Sigmoid colon (tissue), 7 donors: ENCODE data around the gene UCHL3. TPM values are rescaled to one million over a fixed set of nuclear protein-coding genes. Genes with fewer than 3 reads are reported as not detected.

Experiments used
- DNase-seq: peaks from one replicate; pipeline ENCODE4 v3.0.0-alpha.2; 2019
- H3K27ac ChIP-seq, 4 donors: fragments of 200-600 bp; sonication (generic); one replicate each; pipeline ENCODE4 v1.5.1; 2016 to 2019; ENCODE audit warnings: mild to moderate bottlenecking in 1 of 4
- H3K27me3 ChIP-seq, 3 donors: fragments of 200-600 bp; sonication (generic); one replicate each; pipeline ENCODE4 v1.5.1; 2019; ENCODE audit warnings: mild to moderate bottlenecking in 1 of 3
- H3K36me3 ChIP-seq, 4 donors: fragments of 200-600 bp; sonication (generic); one replicate each; pipeline ENCODE4 v1.5.1; 2016 to 2019
- H3K4me1 ChIP-seq, 4 donors: fragments of 200-600 bp; sonication (generic); one replicate each; pipeline ENCODE4 v1.5.1; 2017 to 2019
- H3K4me3 ChIP-seq, 4 donors: fragments of 200-600 bp; sonication (generic); one replicate each; pipeline ENCODE4 v1.5.1; 2017 to 2019; ENCODE audit warnings: mild to moderate bottlenecking in 2 of 4, moderate library complexity in 1 of 4
- H3K9me3 ChIP-seq, 4 donors: fragments of 200-600 bp in 3 of 4; sonication (generic) in 3 of 4; one replicate each; pipeline versions ENCODE4 v1.5.1 to v1.6.1; 2013 to 2019
- CTCF ChIP-seq, 4 experiments: fragments of 450-650 bp in 3 of 4; fragments of 200-600 bp in 1 of 4; IDR thresholded peaks; one replicate each; pipeline ENCODE4 v1.5.1; 2016 to 2019; ENCODE audit warnings: antibody characterized with exemption in 4 of 4, mild to moderate bottlenecking in 3 of 4, moderate library complexity in 2 of 4
- EP300 ChIP-seq, 4 donors: sonication (generic); formaldehyde crosslinking; IDR thresholded peaks; one replicate each; pipeline ENCODE4 v1.6.1; 2017; ENCODE audit warnings: antibody characterized with exemption in 4 of 4
- POLR2A ChIP-seq, 2 donors: fragments of 450-650 bp; IDR thresholded peaks; one replicate each; pipeline ENCODE4 v1.6.1; 2016; ENCODE audit warnings: antibody characterized with exemption in 2 of 2, mild to moderate bottlenecking in 2 of 2, moderate library complexity in 2 of 2
- POLR2AphosphoS5 ChIP-seq, 4 donors: sonication (generic); formaldehyde crosslinking; IDR thresholded peaks; one replicate each; pipeline ENCODE4 v1.6.1; 2017; ENCODE audit warnings: antibody characterized with exemption in 4 of 4
- WGBS, 2 donors: extraction: QIAGEN DNeasy Blood & Tissue Kit; methylation state at CpG; one replicate each; pipeline ENCODE4 v1.1.7; 2013; 5-methylcytosine and 5-hydroxymethylcytosine counted together
- intact Hi-C: fragments of 100-400 bp; cut with DNase I; formaldehyde crosslinking; loops from one replicate; pipeline ENCODE4 v1.15.1; 2023
- polyA plus RNA-seq, 3 donors: library from polyadenylated mRNA; stranded (reverse); fragments of 200-250 nt; gene quantifications; one replicate each; pipeline ENCODE4 v1.2.3, GENCODE V29; 2013
- total RNA-seq, 4 donors: library from RNA; depleted of rRNA; stranded (reverse); fragments of >200 nt; gene quantifications; one replicate each; pipeline ENCODE4 v1.1.0, GENCODE V29; 2016
- donor health status: healthy with polysubstance abuse.
- donor health status: Bipolar disorder and iron deficiency.
- donor health status: healthy.

UCHL3 gene
- total and polyA plus RNA-seq, 7 donors = 25.0 to 64.0 (median 41.5) TPM

GRCh38 chr13:75620020-75620419 lies 70.4 kb downstream of the UCHL3 start:
- TF ChIP-seq CTCF (IDR thresholded peaks at IDR 0.05) = no peak
- TF ChIP-seq EP300 (IDR thresholded peaks at IDR 0.05) = no peak
- TF ChIP-seq POLR2A (IDR thresholded peaks at IDR 0.05) = no peak
- no peak for TF ChIP-seq POLR2AphosphoS5 (IDR thresholded peaks at IDR 0.05)
- intact Hi-C loops = no loop called here
- no peaks in the 10 kb centered on the region for H3K36me3 ChIP-seq
- no peaks in the 10 kb centered on the region for H3K27me3 ChIP-seq
- WGBS, 2 donors = 74 to 83% methylated on average over 1 of the region's 1 CpG
- no peak for DNase-seq
- H3K27ac ChIP-seq = no peak overlapping the region
- H3K4me3 ChIP-seq = no peak overlapping the region
- H3K4me1 ChIP-seq = no peaks in the 10 kb centered on the region
- H3K9me3 ChIP-seq = no peaks in the 10 kb centered on the region

- no peak overlapping the region for H3K4me3 ChIP-seq
- 93 to 94% methylated on average over 2 of the region's 2 CpGs for WGBS, 2 donors
- no peak for TF ChIP-seq POLR2AphosphoS5 (IDR thresholded peaks at IDR 0.05)
- TF ChIP-seq POLR2A (IDR thresholded peaks at IDR 0.05) = no peak
- TF ChIP-seq CTCF (IDR thresholded peaks at IDR 0.05) = no peak
- no peak for TF ChIP-seq EP300 (IDR thresholded peaks at IDR 0.05)
- H3K4me1 ChIP-seq = no peaks in the 10 kb centered on the region
- H3K36me3 ChIP-seq = no peaks in the 10 kb centered on the region
- no peaks in the 10 kb centered on the region for H3K9me3 ChIP-seq
- no peak for DNase-seq
- H3K27me3 ChIP-seq = no peaks in the 10 kb centered on the region
- intact Hi-C loops = no loop called here
- H3K27ac ChIP-seq = no peak overlapping the region
Measured at GRCh38 chr13:75621147-75621546, 71.6 kb downstream of the UCHL3 start.

GRCh38 chr13:75628801-75629200 lies 79.2 kb downstream of the UCHL3 start:
- no peak for DNase-seq
- no peak for TF ChIP-seq POLR2A (IDR thresholded peaks at IDR 0.05)
- no peak for TF ChIP-seq POLR2AphosphoS5 (IDR thresholded peaks at IDR 0.05)
- TF ChIP-seq EP300 (IDR thresholded peaks at IDR 0.05) = no peak
- no peak for TF ChIP-seq CTCF (IDR thresholded peaks at IDR 0.05)
- Histone ChIP-seq H3K27me3 (no peaks in the 10 kb centered on the region), H3K4me3 (no peak overlapping the region), H3K9me3 (no peaks in the 10 kb centered on the region), H3K36me3 (no peaks in the 10 kb centered on the region), H3K27ac (no peak overlapping the region), H3K4me1 (no peaks in the 10 kb centered on the region)
- 89 to 93% methylated on average over 4 of the region's 4 CpGs for WGBS, 2 donors
- intact Hi-C loops = no loop called here

GRCh38 chr13:75633285-75633684 lies 83.7 kb downstream of the UCHL3 start:
- Histone ChIP-seq H3K36me3 (no peaks in the 10 kb centered on the region), H3K27ac (no peak overlapping the region), H3K4me1 (peaks cover 0 to 22% (median 20%) of the 10 kb centered on the region in 4 donors), H3K4me3 (no peak overlapping the region), H3K27me3 (peaks cover 5 to 19% (median 9%) of the 10 kb centered on the region in 3 donors), H3K9me3 (no peaks in the 10 kb centered on the region)
- no peak for DNase-seq
- 13 to 31% methylated on average over 2 of the region's 2 CpGs for WGBS, 2 donors
- intact Hi-C loops = no loop called here
- TF ChIP-seq EP300 (IDR thresholded peaks at IDR 0.05) (no peak), POLR2AphosphoS5 (IDR thresholded peaks at IDR 0.05) (no peak), POLR2A (IDR thresholded peaks at IDR 0.05) (no peak), CTCF (IDR thresholded peaks at IDR 0.05) (no peak)
